Ovary (tissue), 9 donors: Measurements from ENCODE around the gene PLEKHA8. TPM values are rescaled to one million over a fixed set of nuclear protein-coding genes. Genes with fewer than 3 reads are reported as not detected.

Experiments used
- DNase-seq, 5 donors: peaks; one replicate each; pipeline ENCODE4 v3.0.0-alpha.2; 2019 to 2020
- H3K27ac ChIP-seq, 2 donors: fragments of 200-600 bp; one replicate each; pipeline versions ENCODE4 v1.5.1 to v1.8.0; 2019 to 2022
- H3K27me3 ChIP-seq: fragments of 200-600 bp; one replicate; pipeline ENCODE4 v1.8.0; 2022
- H3K36me3 ChIP-seq: fragments of 200-600 bp; sonication (generic); one replicate; pipeline ENCODE4 v1.5.1; 2019
- H3K4me1 ChIP-seq: one replicate; pipeline ENCODE4 v1.8.1; 2013; ENCODE audit warnings: mild to moderate bottlenecking, moderate library complexity; ENCODE audit not compliant: insufficient read depth
- H3K4me3 ChIP-seq: fragments of 200-600 bp; sonication (generic); one replicate; pipeline ENCODE4 v1.5.1; 2017
- H3K9me3 ChIP-seq, 2 donors: fragments of 200-600 bp in 1 of 2; sonication (generic) in 1 of 2; one replicate each; pipeline versions ENCODE4 v1.5.1 to v1.8.1; 2013 to 2019; ENCODE audit warnings: mild to moderate bottlenecking in 1 of 2, moderate library complexity in 1 of 2
- CTCF ChIP-seq, 3 donors: fragments of 450-650 bp in 2 of 3; fragments of 200-600 bp in 1 of 3; IDR thresholded peaks; one replicate each; pipeline versions ENCODE4 v1.5.1 to v1.8.0; 2016 to 2022; ENCODE audit warnings: antibody characterized with exemption in 3 of 3, mild to moderate bottlenecking in 1 of 3
- EP300 ChIP-seq: sonication (generic); formaldehyde crosslinking; IDR thresholded peaks from one replicate; pipeline ENCODE4 v1.6.1; 2017; ENCODE audit warnings: antibody characterized with exemption
- POLR2A ChIP-seq: fragments of 450-650 bp; IDR thresholded peaks from one replicate; pipeline ENCODE4 v1.6.1; 2017; ENCODE audit warnings: antibody characterized with exemption, mild to moderate bottlenecking, moderate library complexity
- WGBS, 3 donors: extraction: QIAGEN DNeasy Blood & Tissue Kit in 1 of 3; methylation state at CpG; one replicate each; pipeline versions ENCODE4 v1.1.5 to v1.1.7; 2013 to 2017; 5-methylcytosine and 5-hydroxymethylcytosine counted together
- intact Hi-C, 4 donors: fragments of 100-400 bp; cut with DNase I; formaldehyde crosslinking; loops; one replicate each; pipeline versions ENCODE4 v1.11.0 to v1.15.1; 2022 to 2023
- polyA plus RNA-seq, 2 donors: library from polyadenylated mRNA; stranded (reverse); fragments of 200-250 nt in 1 of 2; fragments of 350-450 nt in 1 of 2; fragmentation: Illumina TruSeq in 1 of 2; extraction: RNeasy Lipid Tissue Mini Kit (QIAGEN cat#74804) in 1 of 2; gene quantifications; one replicate each; pipeline ENCODE4 v1.2.3, GENCODE V29; 2013 to 2014
- total RNA-seq, 7 donors: library from RNA; depleted of rRNA in 2 of 7; stranded (reverse); fragments of >200 nt in 2 of 7; fragmentation: NEBNext Ultra II Directional in 3 of 7; extraction: Animal tissue kit (Norgen Biotek cat#: 25700) in 3 of 7; gene quantifications; one replicate each; pipeline versions ENCODE4 v1.1.0 to v1.2.4, GENCODE V29; 2016 to 2023
- donor health status: DM: no; HTN: no; CAD: no; lungs with moderate emphysema.
- donor health status: DM: no; HTN: no; CAD: no.
- donor health status: Bipolar disorder and iron deficiency.
- donor health status: DM: yes; HTN: yes; CAD: no.
- donor health status: DM: no; HTN: no; CAD: no.
- donor health status: DM: yes; HTN: yes; CAD: no.

PLEKHA8 gene
- total and polyA plus RNA-seq, 9 donors, result 3.1 to 12.8 (median 10.0) TPM

GRCh38 chr7:30023524-30023923 lies 4.7 kb upstream of the PLEKHA8 start:
- no peak for DNase-seq
- no peaks in the 10 kb centered on the region for H3K36me3 ChIP-seq
- no peak for TF ChIP-seq CTCF (IDR thresholded peaks at IDR 0.05)
- no peak for TF ChIP-seq POLR2A
- TF ChIP-seq EP300, result no peak
- 94 to 95% (median 95%) methylated on average over 6 of the region's 6 CpGs for WGBS, 3 donors
- H3K4me3 ChIP-seq, result no peak overlapping the region
- no peaks in the 10 kb centered on the region for H3K9me3 ChIP-seq
- no peak overlapping the region for H3K27ac ChIP-seq
- intact Hi-C loops, result no loop called here
- peaks cover 14% of the 10 kb centered on the region for H3K4me1 ChIP-seq
- H3K27me3 ChIP-seq, result no peaks in the 10 kb centered on the region

- H3K27me3 ChIP-seq, result no peaks in the 10 kb centered on the region
- 0 to 1% (median 0%) methylated on average over 35 of the region's 35 CpGs for WGBS, 3 donors
- DNase-seq, result peak; percentile 96 to 98 (median 96)
- TF ChIP-seq EP300 (no peak), CTCF (IDR thresholded peaks at IDR 0.05) (no peak), POLR2A (no peak)
- H3K27ac ChIP-seq, result peak within 1 kb of the TSS; percentile 15 to 27
- H3K4me3 ChIP-seq, result peak within 1 kb of the TSS; percentile 62
- no peaks in the 10 kb centered on the region for H3K9me3 ChIP-seq
- intact Hi-C loops, result no loop called here
- peaks cover 15% of the 10 kb centered on the region for H3K4me1 ChIP-seq
- no peaks in the 10 kb centered on the region for H3K36me3 ChIP-seq
These were observed 1.8 kb upstream of the PLEKHA8 start, which contains the start of gene FKBP14 for GRCh38 chr7:30026229-30027064. FKBP14 (minus strand) TSS chr7:30026702; CDS start chr7:30026508, 194 bp downstream.

DNA sequence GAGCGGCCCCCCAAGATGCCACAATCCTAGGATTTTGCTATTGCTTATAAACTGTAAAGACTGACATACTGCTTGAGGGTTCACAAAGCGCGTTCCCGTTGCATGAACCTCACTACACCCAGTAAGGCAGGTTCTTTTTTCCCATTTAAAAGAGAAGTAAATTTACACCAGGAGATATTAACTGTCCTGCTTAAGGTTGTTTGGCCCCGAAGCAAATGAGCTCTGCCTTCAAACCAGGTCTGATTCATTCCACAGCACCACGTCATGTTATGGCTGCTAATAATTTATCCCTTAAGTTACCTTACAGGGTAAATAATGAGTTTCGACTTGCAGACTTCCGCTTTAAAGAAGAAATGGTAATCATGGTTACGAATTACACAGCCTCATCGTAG lies 1.2 kb upstream of the PLEKHA8 start:
- TF ChIP-seq EP300 (no peak), POLR2A (no peak), CTCF (IDR thresholded peaks at IDR 0.05) (no peak)
- no peak for DNase-seq
- 0 to 1% (median 1%) methylated on average over 10 of the region's 10 CpGs for WGBS, 3 donors
- H3K4me3 ChIP-seq, result peak overlapping the region; percentile 62
- H3K27me3 ChIP-seq, result no peaks in the 10 kb centered on the region
- H3K9me3 ChIP-seq, result no peaks in the 10 kb centered on the region
- H3K4me1 ChIP-seq, result peaks cover 15% of the 10 kb centered on the region
- intact Hi-C loops, result no loop called here
- no peaks in the 10 kb centered on the region for H3K36me3 ChIP-seq
- peak overlapping the region; percentile 15 to 27 for H3K27ac ChIP-seq

DNA sequence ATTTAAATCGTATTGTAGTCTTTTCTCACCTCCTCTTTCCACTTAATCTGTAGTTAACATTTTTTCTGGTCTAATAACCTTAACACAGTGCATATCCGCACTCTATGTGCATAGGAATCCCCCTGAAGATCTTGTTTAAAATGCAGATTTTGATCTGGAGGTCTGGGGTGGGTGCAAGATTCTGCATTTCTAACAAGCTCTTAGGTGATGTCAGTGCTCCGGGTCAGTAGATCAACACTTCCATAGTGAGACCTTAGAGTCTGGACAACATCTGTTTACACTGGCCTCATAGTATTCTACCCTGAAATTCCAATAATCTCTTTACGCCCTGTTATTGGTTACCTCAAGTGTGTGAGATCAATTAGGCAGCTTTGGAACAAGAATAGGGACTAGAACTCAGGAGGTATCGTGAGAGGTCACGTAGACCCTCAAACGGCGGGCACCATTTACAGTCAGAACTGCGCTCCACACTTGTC lies 434 bp upstream of the PLEKHA8 start:
- TF ChIP-seq POLR2A (no peak), CTCF (IDR thresholded peaks at IDR 0.05) (no peak), EP300 (no peak)
- Histone ChIP-seq H3K27me3 (no peaks in the 10 kb centered on the region), H3K4me3 (peak overlapping the region; percentile 62), H3K4me1 (peaks cover 15% of the 10 kb centered on the region), H3K27ac (peak overlapping the region in 1 of 2 donors; percentile 82), H3K9me3 (no peaks in the 10 kb centered on the region), H3K36me3 (no peaks in the 10 kb centered on the region)
- 3 to 4% (median 3%) methylated on average over 9 of the region's 9 CpGs for WGBS, 3 donors
- no peak for DNase-seq
- intact Hi-C loops, result no loop called here
